GM19395 (cell line): ENCODE measurements around the gene TFB1M.

Experiments
- ATAC-seq: cut with Tn5 transposase; IDR thresholded peaks from one replicate; pipeline ENCODE4 v1.9.1; 2021; ENCODE audit warnings: mild to moderate bottlenecking, moderate library complexity; ENCODE audit not compliant: unreplicated experiment

The TFB1M gene

GRCh38 chr6:155213611-155214372 lies 100.5 kb downstream of the TFB1M start:
- ATAC-seq: no peak

GRCh38 chr6:155212616-155213380 lies 101.5 kb downstream of the TFB1M start:
- no peak for ATAC-seq

- ATAC-seq: no peak
Observed at GRCh38 chr6:155212106-155212505, 102.2 kb downstream of the TFB1M start.

GRCh38 chr6:155207223-155207622 lies 107.1 kb downstream of the TFB1M start:
- no peak for ATAC-seq
